K562 (cell line): ENCODE measurements around the gene NMNAT3. TPM values are rescaled to one million over a fixed set of nuclear protein-coding genes. Genes with fewer than 3 reads are reported as not detected.

Source experiments
- ATAC-seq: fragments of 200-7000 bp; cut with Tn5 transposase; 3 replicates; pipeline ENCODE4 v1.9.1; 2020; ENCODE audit warnings: moderate library complexity
- BruUV-seq: library from RNA; stranded (reverse); fragments of 400-500 nt; replicated peaks from 2 replicates; lab custom pipeline; 2021; lab: Mats Ljungman, UMichigan
- CTCF ChIA-PET: fragments of 300-600 bp; formaldehyde crosslinking; extraction: SDS; loops from one replicate; lab custom pipeline; 2021; ENCODE audit warnings: low intra/inter-chr PET ratio; lab: Yijun Ruan, JAX
- POLR2A ChIA-PET: fragments of 300-600, 350-650 bp; sonication (Branson Sonifier 250); formaldehyde crosslinking; extraction: SDS; loops from one replicate; lab custom pipeline; 2021; ENCODE audit warnings: antibody characterized with exemption, inconsistent platforms; lab: Yijun Ruan, JAX
- DNase-seq, 4 experiments: peaks; one replicate each; pipeline versions ENCODE4 v3.0.0 to v3.0.0-alpha.2; 2011 to 2018; ENCODE audit warnings: low spot score in 3 of 4, mixed read lengths in 3 of 4; ENCODE audit errors: extremely low read depth in 1 of 4
- FAIRE-seq: peaks from 2 replicates; lab custom pipeline; 2011; peaks lifted over from hg19 to GRCh38; lab: Jason Lieb, UNC
- H2AFZ ChIP-seq: 2 replicates; pipeline ENCODE4 v1.6.0; 2011; ENCODE audit warnings: low read depth, low read length, control low read depth, inconsistent platforms
- H3K27ac ChIP-seq: fragments of 200-600 bp; 3 replicates; pipeline ENCODE4 v1.8.0; 2011; ENCODE audit warnings: low read depth, mild to moderate bottlenecking, control low read depth, inconsistent platforms, low read length, moderate library complexity, mixed read lengths; ENCODE audit errors: extremely low read depth
- H3K27me3 ChIP-seq, 2 experiments: fragments of 300-600 bp in 1 of 2; 2 replicates in 1 of 2; 3 replicates in 1 of 2; pipeline versions ENCODE4 v1.6.0 to v1.8.0; 2011; ENCODE audit warnings: inconsistent platforms in 2 of 2, low read length in 2 of 2, mild to moderate bottlenecking in 1 of 2, mixed read lengths in 1 of 2, moderate library complexity in 1 of 2; ENCODE audit not compliant: control insufficient read depth in 2 of 2, insufficient read depth in 2 of 2
- H3K36me3 ChIP-seq: fragments of 300-600 bp; 3 replicates; pipeline ENCODE4 v1.8.0; 2011; ENCODE audit warnings: mild to moderate bottlenecking, low read length, inconsistent platforms; ENCODE audit not compliant: control insufficient read depth, insufficient read depth
- H3K4me1 ChIP-seq, 2 experiments: fragments of 200-600 bp in 1 of 2; replicated peaks in 1 of 2; 2 replicates in 1 of 2; 3 replicates in 1 of 2; pipeline versions ENCODE4 v1.5.1 to v1.8.0; 2011; ENCODE audit warnings: inconsistent platforms in 2 of 2, low read length in 2 of 2, mild to moderate bottlenecking in 1 of 2, mixed read lengths in 1 of 2, moderate library complexity in 1 of 2; ENCODE audit not compliant: control insufficient read depth in 2 of 2, insufficient read depth in 2 of 2
- H3K4me2 ChIP-seq: 2 replicates; pipeline ENCODE4 v1.6.1; 2011; ENCODE audit warnings: low read length, control low read depth, inconsistent platforms, mixed read lengths; ENCODE audit not compliant: insufficient read depth
- H3K4me3 ChIP-seq: fragments of 200-600 bp; sonication (generic), shearing (Covaris generic); 2 replicates; pipeline ENCODE4 v1.5.1; 2016; ENCODE audit warnings: control low read depth, inconsistent platforms
- H3K79me2 ChIP-seq: fragments of 200-600 bp; 3 replicates; pipeline ENCODE4 v1.8.0; 2011; ENCODE audit warnings: low read length, inconsistent platforms; ENCODE audit not compliant: control insufficient read depth, insufficient read depth
- H3K9ac ChIP-seq, 2 experiments: 2 replicates each; pipeline versions ENCODE4 v1.6.0 to v1.6.1; 2011; ENCODE audit warnings: low read depth in 2 of 2, low read length in 2 of 2, control low read depth in 1 of 2, inconsistent platforms in 1 of 2, mild to moderate bottlenecking in 1 of 2, mixed read lengths in 1 of 2; ENCODE audit not compliant: insufficient read depth in 1 of 2
- H3K9me1 ChIP-seq: one replicate; pipeline ENCODE4 v1.6.0; 2011; ENCODE audit warnings: inconsistent platforms, mild to moderate bottlenecking, low read length, moderate library complexity; ENCODE audit not compliant: control insufficient read depth, insufficient read depth
- H3K9me3 ChIP-seq: replicated peaks from 2 replicates; pipeline ENCODE4 v1.5.1; 2011; ENCODE audit warnings: low read depth, low read length, inconsistent platforms; ENCODE audit not compliant: control insufficient read depth, insufficient read depth
- H4K20me1 ChIP-seq: replicated peaks from 2 replicates; pipeline ENCODE4 v1.6.1; 2011; ENCODE audit warnings: low read length, inconsistent platforms, mixed read lengths; ENCODE audit not compliant: control insufficient read depth, insufficient read depth
- DDX20 ChIP-seq: fragments of 450-650 bp; IDR thresholded peaks from 2 replicates; pipeline ENCODE4 v1.6.1; 2016; ENCODE audit warnings: missing genetic modification characterization, low read depth, mild to moderate bottlenecking, missing compliant biosample characterization, moderate library complexity
- FOXA1 ChIP-seq: fragments of 450-650 bp; IDR thresholded peaks from 2 replicates; pipeline ENCODE4 v1.6.1; 2016; ENCODE audit warnings: mild to moderate bottlenecking, borderline replicate concordance
- MYC ChIP-seq, 2 experiments: fragments of 250-450 bp in 1 of 2; sonication (Bioruptor Pico) in 1 of 2; IDR thresholded peaks; 2 replicates each; pipeline versions ENCODE4 v1.5.1 to v1.6.1; 2012 to 2021; ENCODE audit warnings: low read depth in 2 of 2, borderline replicate concordance in 1 of 2, improper control_type of control experiment in 1 of 2, low read length in 1 of 2, mild to moderate bottlenecking in 1 of 2, moderate library complexity in 1 of 2
- RERE ChIP-seq: sonication (generic); formaldehyde crosslinking; IDR thresholded peaks from 2 replicates; pipeline ENCODE4 v1.8.0; 2023; ENCODE audit warnings: missing genetic modification reagents, mild to moderate bottlenecking, borderline replicate concordance
- USF2 ChIP-seq: sonication (generic); formaldehyde crosslinking; IDR thresholded peaks from 2 replicates; pipeline ENCODE4 v1.5.0; 2020; ENCODE audit warnings: missing genetic modification reagents
- ZBTB9 ChIP-seq: fragments of 450-650 bp; formaldehyde crosslinking; IDR thresholded peaks from 2 replicates; pipeline ENCODE4 v1.4.0; 2020; ENCODE audit warnings: mild to moderate bottlenecking, moderate library complexity
- WGBS: fragments of 100-300 bp; shearing (Covaris generic); methylation state at CpG from one replicate; pipeline ENCODE4 v1.1.6; 2016; ENCODE audit warnings: low coverage, mixed read lengths; ENCODE audit not compliant: insufficient coverage; ENCODE audit errors: missing lambda C conversion rate; 5-methylcytosine and 5-hydroxymethylcytosine counted together
- in situ Hi-C: fragments of 300-500 bp; cut with MboI; formaldehyde crosslinking; loops from 4 replicates; pipeline ENCODE4 v1.15.0; 2018; ENCODE audit warnings: inconsistent platforms, mixed read lengths
- intact Hi-C: fragments of 100-400 bp; cut with micrococcal nuclease; formaldehyde crosslinking; loops from 2 replicates; pipeline ENCODE4 v1.14.2; 2022
- polyA plus RNA-seq, 8 experiments: library from polyadenylated mRNA; depleted of rRNA in 4 of 8; stranded (reverse) in 5 of 8; unstranded in 3 of 8; fragments of >200 nt; fragmentation: Nextera tagmentation in 2 of 8; fragmentation: Illumina TruSeq in 1 of 8; extraction: Ambion mirVana in 2 of 8; extraction: Trizol in 1 of 8; gene quantifications; 2 replicates each; pipeline versions ENCODE4 v1.2.1 to v1.2.3, GENCODE V29; 2011 to 2014; ENCODE audit warnings: inconsistent platforms in 1 of 8, missing spikeins in 1 of 8
- total RNA-seq, 7 experiments: library from RNA; depleted of rRNA in 6 of 7; stranded (reverse); fragments of >200 nt in 6 of 7; fragmentation: Illumina TruSeq in 2 of 7; extraction: Trizol in 2 of 7; gene quantifications; 2 replicates each; pipeline versions ENCODE4 v1.2.1 to v1.2.3, GENCODE V29; 2011 to 2021; ENCODE audit warnings: low replicate concordance in 1 of 7
- TF ChIP-seq, protein P1 (sequence below): fragments of 450-650 bp; formaldehyde crosslinking; IDR thresholded peaks from 2 replicates; pipeline ENCODE4 v1.4.0; 2020; ENCODE audit warnings: mild to moderate bottlenecking, mixed read lengths

Gene NMNAT3
- total and polyA plus RNA-seq, 9 of the 15 experiments (the other 6 are each of a cell fraction or from before 2014, with no cell fraction given) = 2.3 to 12.5 (median 6.6) TPM

- ChIA-PET POLR2A (interaction anchor here (0.9 to 1.2 kb wide), 2 partner anchors 59 to 576 kb away, joined by 3 to 4 read pairs; partner anchors contain the start of genes FOXL2 and FOXL2NB), CTCF (no interaction called here)
- in situ Hi-C loops = no loop called here
- peaks cover 3% of the 10 kb centered on the region in 2 experiments; a peak in 3 of 5 replicates for H3K4me1 ChIP-seq
- H3K27ac ChIP-seq = no peak overlapping the region
- TF ChIP-seq MYC (IDR thresholded peaks at IDR 0.05; ENCODE audit: low read depth, low read length) = no peak
- TF ChIP-seq MYC (CRISPR knock-in tag; IDR thresholded peaks at IDR 0.05; ENCODE audit: borderline replicate concordance, low read depth) = no peak
- no peak for TF ChIP-seq ZBTB9
- TF ChIP-seq, protein P1, sequence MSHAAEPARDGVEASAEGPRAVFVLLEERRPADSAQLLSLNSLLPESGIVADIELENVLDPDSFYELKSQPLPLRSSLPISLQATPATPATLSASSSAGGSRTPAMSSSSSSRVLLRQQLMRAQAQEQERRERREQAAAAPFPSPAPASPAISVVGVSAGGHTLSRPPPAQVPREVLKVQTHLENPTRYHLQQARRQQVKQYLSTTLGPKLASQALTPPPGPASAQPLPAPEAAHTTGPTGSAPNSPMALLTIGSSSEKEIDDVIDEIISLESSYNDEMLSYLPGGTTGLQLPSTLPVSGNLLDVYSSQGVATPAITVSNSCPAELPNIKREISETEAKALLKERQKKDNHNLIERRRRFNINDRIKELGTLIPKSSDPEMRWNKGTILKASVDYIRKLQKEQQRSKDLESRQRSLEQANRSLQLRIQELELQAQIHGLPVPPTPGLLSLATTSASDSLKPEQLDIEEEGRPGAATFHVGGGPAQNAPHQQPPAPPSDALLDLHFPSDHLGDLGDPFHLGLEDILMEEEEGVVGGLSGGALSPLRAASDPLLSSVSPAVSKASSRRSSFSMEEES (CRISPR knock-in tag) = peak; percentile 29; the same call in 1 of the 2 replicates
- no peak for TF ChIP-seq DDX20 (tag)
- TF ChIP-seq USF2 (CRISPR knock-in tag) = peak; percentile 27; the same call in 1 of the 2 replicates
- TF ChIP-seq FOXA1 = no peak
- TF ChIP-seq RERE (CRISPR knock-in tag) = no peak
- TF ChIP-seq, all 486 proteins: peak for 2
- FAIRE-seq = no peak
- Histone ChIP-seq H3K9ac (no peak overlapping the region), H3K4me2 (no peak overlapping the region), H2AFZ (no peak overlapping the region), H3K36me3 (no peaks in the 10 kb centered on the region), H4K20me1 (no peaks in the 10 kb centered on the region), H3K79me2 (no peaks in the 10 kb centered on the region), H3K4me3 (no peak overlapping the region), H3K9me1 (no peaks in the 10 kb centered on the region), H3K27me3 (peaks cover 2 to 9% of the 10 kb centered on the region in 2 experiments; a peak in 3 of 5 replicates), H3K9me3 (no peaks in the 10 kb centered on the region; the same call in 1 of the 2 replicates)
- no peak for DNase-seq
- WGBS = 0% methylated on average over 5 of the region's 5 CpGs
- no TSS peak for BruUV-seq
- no peak for ATAC-seq
- intact Hi-C loops = loop anchor here (5.0 kb wide), 1 partner anchor 154 kb away; the partner anchor contains the start of gene NMNAT3
These were observed 154.6 kb downstream of the NMNAT3 start for GRCh38 chr3:139523166-139523565.
